ENCODE results near the gene KCTD1. TPM values are rescaled to one million over a fixed set of nuclear protein-coding genes. Genes with fewer than 3 reads are reported as not detected.

The KCTD1 gene
- total RNA-seq, 1 donor from 2014 or later = 31.8 TPM

GRCh38 chr18:26568513-26568912 lies 20.2 kb upstream of the KCTD1 start:
- H3K27ac Mint-ChIP-seq (ENCODE audit: unreplicated experiment) = no peak overlapping the region

GRCh38 chr18:26566874-26567555 lies 18.7 kb upstream of the KCTD1 start:
- no peaks in the 10 kb centered on the region for H3K79me2 ChIP-seq (ENCODE audit: insufficient read depth, low read length)
- no peaks in the 10 kb centered on the region for H3K4me1 ChIP-seq (ENCODE audit: insufficient read depth, low read length)
- no peaks in the 10 kb centered on the region for H3K27me3 ChIP-seq (ENCODE audit: insufficient read depth, low read length)
- H3K9me3 ChIP-seq (ENCODE audit: insufficient read depth, low read depth, low read length) = peaks cover 5% of the 10 kb centered on the region
- FAIRE-seq (no peak), DNase-seq (ENCODE audit: low read depth) (no peak)
- H3K9ac ChIP-seq (ENCODE audit: low read length) = no peak overlapping the region
- Mint-ChIP-seq H3K4me1 (ENCODE audit: low read depth, unreplicated experiment) (peaks cover 4% of the 10 kb centered on the region), H3K36me3 (ENCODE audit: low read depth, unreplicated experiment) (no peaks in the 10 kb centered on the region), H3K4me3 (ENCODE audit: unreplicated experiment) (no peak overlapping the region), H3K27me3 (ENCODE audit: low read depth, unreplicated experiment) (peaks cover 8% of the 10 kb centered on the region), H3K27ac (ENCODE audit: unreplicated experiment) (no peak overlapping the region), H3K9me3 (ENCODE audit: unreplicated experiment) (peaks cover 6% of the 10 kb centered on the region)
- H3K27ac ChIP-seq (ENCODE audit: low read depth, low read length) = no peak overlapping the region
- TF ChIP-seq CTCF (IDR thresholded peaks at IDR 0.05; ENCODE audit: insufficient read depth, low read depth, low read length) = no peak
- no peak for TF ChIP-seq EZH2 (IDR thresholded peaks at IDR 0.05; ENCODE audit: insufficient read depth, low read length)
- no peaks in the 10 kb centered on the region for H4K20me1 ChIP-seq (ENCODE audit: insufficient read depth, low read length)
- no peak overlapping the region for H3K4me3 ChIP-seq (ENCODE audit: insufficient read depth, low read depth, low read length)
- no peak overlapping the region for H3K4me2 ChIP-seq (ENCODE audit: low read length)
- H3K36me3 ChIP-seq (ENCODE audit: insufficient read depth, low read length) = no peaks in the 10 kb centered on the region
- no peak overlapping the region for H2AFZ ChIP-seq (ENCODE audit: low read depth, low read length)

More at GRCh38 chr18:26568513-26568912, 20.2 kb upstream of the KCTD1 start:
- no peak for FAIRE-seq
- no peak for DNase-seq (ENCODE audit: low read depth)
- Histone ChIP-seq H3K9me3 (ENCODE audit: insufficient read depth, low read depth, low read length) (no peaks in the 10 kb centered on the region), H3K27me3 (ENCODE audit: insufficient read depth, low read length) (no peaks in the 10 kb centered on the region), H3K27ac (ENCODE audit: low read depth, low read length) (no peak overlapping the region), H3K4me3 (ENCODE audit: insufficient read depth, low read depth, low read length) (no peak overlapping the region), H3K79me2 (ENCODE audit: insufficient read depth, low read length) (no peaks in the 10 kb centered on the region), H3K36me3 (ENCODE audit: insufficient read depth, low read length) (no peaks in the 10 kb centered on the region), H3K4me2 (ENCODE audit: low read length) (no peak overlapping the region), H3K4me1 (ENCODE audit: insufficient read depth, low read length) (no peaks in the 10 kb centered on the region), H4K20me1 (ENCODE audit: insufficient read depth, low read length) (no peaks in the 10 kb centered on the region), H3K9ac (ENCODE audit: low read length) (no peak overlapping the region), H2AFZ (ENCODE audit: low read depth, low read length) (no peak overlapping the region)
- TF ChIP-seq CTCF (IDR thresholded peaks at IDR 0.05; ENCODE audit: insufficient read depth, low read depth, low read length) (no peak), EZH2 (IDR thresholded peaks at IDR 0.05; ENCODE audit: insufficient read depth, low read length) (no peak)
- H3K27me3 Mint-ChIP-seq (ENCODE audit: low read depth, unreplicated experiment) = peaks cover 8% of the 10 kb centered on the region
- H3K9me3 Mint-ChIP-seq (ENCODE audit: unreplicated experiment) = no peaks in the 10 kb centered on the region
- no peak overlapping the region for H3K4me3 Mint-ChIP-seq (ENCODE audit: unreplicated experiment)
- no peaks in the 10 kb centered on the region for H3K36me3 Mint-ChIP-seq (ENCODE audit: low read depth, unreplicated experiment)
- peaks cover 4% of the 10 kb centered on the region for H3K4me1 Mint-ChIP-seq (ENCODE audit: low read depth, unreplicated experiment)

- H3K4me1 ChIP-seq (ENCODE audit: insufficient read depth, low read length) = no peaks in the 10 kb centered on the region
- Mint-ChIP-seq H3K27me3 (ENCODE audit: low read depth, unreplicated experiment) (peaks cover 13% of the 10 kb centered on the region), H3K27ac (ENCODE audit: unreplicated experiment) (no peak overlapping the region), H3K9me3 (ENCODE audit: unreplicated experiment) (peaks cover 6% of the 10 kb centered on the region), H3K4me1 (ENCODE audit: low read depth, unreplicated experiment) (peaks cover 4% of the 10 kb centered on the region), H3K4me3 (ENCODE audit: unreplicated experiment) (no peak overlapping the region), H3K36me3 (ENCODE audit: low read depth, unreplicated experiment) (no peaks in the 10 kb centered on the region)
- no peak for FAIRE-seq
- H3K9ac ChIP-seq (ENCODE audit: low read length) = no peak overlapping the region
- H3K9me3 ChIP-seq (ENCODE audit: insufficient read depth, low read depth, low read length) = peaks cover 5% of the 10 kb centered on the region
- no peak overlapping the region for H3K4me3 ChIP-seq (ENCODE audit: insufficient read depth, low read depth, low read length)
- H3K27me3 ChIP-seq (ENCODE audit: insufficient read depth, low read length) = no peaks in the 10 kb centered on the region
- H3K36me3 ChIP-seq (ENCODE audit: insufficient read depth, low read length) = no peaks in the 10 kb centered on the region
- H3K4me2 ChIP-seq (ENCODE audit: low read length) = no peak overlapping the region
- H3K27ac ChIP-seq (ENCODE audit: low read depth, low read length) = no peak overlapping the region
- TF ChIP-seq CTCF (IDR thresholded peaks at IDR 0.05; ENCODE audit: insufficient read depth, low read depth, low read length) = no peak
- no peak for TF ChIP-seq EZH2 (IDR thresholded peaks at IDR 0.05; ENCODE audit: insufficient read depth, low read length)
- H3K79me2 ChIP-seq (ENCODE audit: insufficient read depth, low read length) = no peaks in the 10 kb centered on the region
- no peak overlapping the region for H2AFZ ChIP-seq (ENCODE audit: low read depth, low read length)
- H4K20me1 ChIP-seq (ENCODE audit: insufficient read depth, low read length) = no peaks in the 10 kb centered on the region
- DNase-seq (ENCODE audit: low read depth) = no peak
Observed at GRCh38 chr18:26565514-26565913, 17.2 kb upstream of the KCTD1 start.

All from astrocyte (in vitro differentiated cells and primary cell).